K562 (cell line): Measurements from ENCODE around the gene KRR1. TPM values are rescaled to one million over a fixed set of nuclear protein-coding genes. Genes with fewer than 3 reads are reported as not detected.

ENCODE experiments used
- ATAC-seq: fragments of 200-7000 bp; cut with Tn5 transposase; 3 replicates; pipeline ENCODE4 v1.9.1; 2020; ENCODE audit warnings: moderate library complexity
- BruUV-seq: library from RNA; stranded (reverse); fragments of 400-500 nt; replicated peaks from 2 replicates; lab custom pipeline; 2021; lab: Mats Ljungman, UMichigan
- CTCF ChIA-PET: fragments of 300-600 bp; formaldehyde crosslinking; extraction: SDS; loops from one replicate; lab custom pipeline; 2021; ENCODE audit warnings: low intra/inter-chr PET ratio; lab: Yijun Ruan, JAX
- POLR2A ChIA-PET: fragments of 300-600, 350-650 bp; sonication (Branson Sonifier 250); formaldehyde crosslinking; extraction: SDS; loops from one replicate; lab custom pipeline; 2021; ENCODE audit warnings: antibody characterized with exemption, inconsistent platforms; lab: Yijun Ruan, JAX
- DNase-seq, 4 experiments: peaks; one replicate each; pipeline versions ENCODE4 v3.0.0 to v3.0.0-alpha.2; 2011 to 2018; ENCODE audit warnings: low spot score in 3 of 4, mixed read lengths in 3 of 4; ENCODE audit errors: extremely low read depth in 1 of 4
- FAIRE-seq: peaks from 2 replicates; lab custom pipeline; 2011; peaks lifted over from hg19 to GRCh38; lab: Jason Lieb, UNC
- H2AFZ ChIP-seq: 2 replicates; pipeline ENCODE4 v1.6.0; 2011; ENCODE audit warnings: low read depth, low read length, control low read depth, inconsistent platforms
- H3K27ac ChIP-seq: fragments of 200-600 bp; 3 replicates; pipeline ENCODE4 v1.8.0; 2011; ENCODE audit warnings: low read depth, mild to moderate bottlenecking, control low read depth, inconsistent platforms, low read length, moderate library complexity, mixed read lengths; ENCODE audit errors: extremely low read depth
- H3K27me3 ChIP-seq, 2 experiments: fragments of 300-600 bp in 1 of 2; 2 replicates in 1 of 2; 3 replicates in 1 of 2; pipeline versions ENCODE4 v1.6.0 to v1.8.0; 2011; ENCODE audit warnings: inconsistent platforms in 2 of 2, low read length in 2 of 2, mild to moderate bottlenecking in 1 of 2, mixed read lengths in 1 of 2, moderate library complexity in 1 of 2; ENCODE audit not compliant: control insufficient read depth in 2 of 2, insufficient read depth in 2 of 2
- H3K36me3 ChIP-seq: fragments of 300-600 bp; 3 replicates; pipeline ENCODE4 v1.8.0; 2011; ENCODE audit warnings: mild to moderate bottlenecking, low read length, inconsistent platforms; ENCODE audit not compliant: control insufficient read depth, insufficient read depth
- H3K4me1 ChIP-seq, 2 experiments: fragments of 200-600 bp in 1 of 2; replicated peaks in 1 of 2; 2 replicates in 1 of 2; 3 replicates in 1 of 2; pipeline versions ENCODE4 v1.5.1 to v1.8.0; 2011; ENCODE audit warnings: inconsistent platforms in 2 of 2, low read length in 2 of 2, mild to moderate bottlenecking in 1 of 2, mixed read lengths in 1 of 2, moderate library complexity in 1 of 2; ENCODE audit not compliant: control insufficient read depth in 2 of 2, insufficient read depth in 2 of 2
- H3K4me2 ChIP-seq: 2 replicates; pipeline ENCODE4 v1.6.1; 2011; ENCODE audit warnings: low read length, control low read depth, inconsistent platforms, mixed read lengths; ENCODE audit not compliant: insufficient read depth
- H3K4me3 ChIP-seq: fragments of 200-600 bp; sonication (generic), shearing (Covaris generic); 2 replicates; pipeline ENCODE4 v1.5.1; 2016; ENCODE audit warnings: control low read depth, inconsistent platforms
- H3K79me2 ChIP-seq: fragments of 200-600 bp; 3 replicates; pipeline ENCODE4 v1.8.0; 2011; ENCODE audit warnings: low read length, inconsistent platforms; ENCODE audit not compliant: control insufficient read depth, insufficient read depth
- H3K9ac ChIP-seq, 2 experiments: 2 replicates each; pipeline versions ENCODE4 v1.6.0 to v1.6.1; 2011; ENCODE audit warnings: low read depth in 2 of 2, low read length in 2 of 2, control low read depth in 1 of 2, inconsistent platforms in 1 of 2, mild to moderate bottlenecking in 1 of 2, mixed read lengths in 1 of 2; ENCODE audit not compliant: insufficient read depth in 1 of 2
- H3K9me1 ChIP-seq: one replicate; pipeline ENCODE4 v1.6.0; 2011; ENCODE audit warnings: inconsistent platforms, mild to moderate bottlenecking, low read length, moderate library complexity; ENCODE audit not compliant: control insufficient read depth, insufficient read depth
- H3K9me3 ChIP-seq: replicated peaks from 2 replicates; pipeline ENCODE4 v1.5.1; 2011; ENCODE audit warnings: low read depth, low read length, inconsistent platforms; ENCODE audit not compliant: control insufficient read depth, insufficient read depth
- H4K20me1 ChIP-seq: replicated peaks from 2 replicates; pipeline ENCODE4 v1.6.1; 2011; ENCODE audit warnings: low read length, inconsistent platforms, mixed read lengths; ENCODE audit not compliant: control insufficient read depth, insufficient read depth
- CBX5 ChIP-seq: IDR thresholded peaks from 2 replicates; pipeline ENCODE4 v1.6.1; 2014; ENCODE audit warnings: low read depth, borderline replicate concordance
- CHD2 ChIP-seq: IDR thresholded peaks from 2 replicates; pipeline ENCODE4 v1.6.1; 2011; ENCODE audit warnings: low read depth, low read length
- ELK1 ChIP-seq: sonication (generic); formaldehyde crosslinking; IDR thresholded peaks from 2 replicates; pipeline ENCODE4 v1.8.1; 2022; ENCODE audit warnings: missing genetic modification reagents
- ETS2 ChIP-seq: IDR thresholded peaks from 2 replicates; pipeline ENCODE4 v1.6.1; 2016; ENCODE audit warnings: borderline replicate concordance, missing genetic modification characterization, mild to moderate bottlenecking, moderate library complexity, missing compliant biosample characterization; ENCODE audit not compliant: poor library complexity, severe bottlenecking
- FIP1L1 ChIP-seq: fragments of 200-400 bp; formaldehyde crosslinking; IDR thresholded peaks from 2 replicates; pipeline ENCODE4 v1.6.1; 2018; ENCODE audit warnings: mild to moderate bottlenecking, low read depth, low read length; ENCODE audit not compliant: poor library complexity, severe bottlenecking
- GATAD2B ChIP-seq: fragments of 450-650 bp; IDR thresholded peaks from 2 replicates; pipeline ENCODE4 v1.6.1; 2017; ENCODE audit warnings: mild to moderate bottlenecking, borderline replicate concordance
- KLF16 ChIP-seq: IDR thresholded peaks from 2 replicates; pipeline ENCODE4 v1.6.1; 2016; ENCODE audit warnings: antibody characterized with exemption
- MYBL2 ChIP-seq, 2 experiments: fragments of 450-650 bp in 1 of 2; sonication (generic) in 1 of 2; formaldehyde crosslinking in 1 of 2; IDR thresholded peaks; 2 replicates each; pipeline versions ENCODE4 v1.6.1 to v1.8.1; 2017 to 2022; ENCODE audit warnings: borderline replicate concordance in 1 of 2, inconsistent platforms in 1 of 2, low read depth in 1 of 2, mild to moderate bottlenecking in 1 of 2, missing genetic modification reagents in 1 of 2, moderate library complexity in 1 of 2
- SIN3B ChIP-seq: fragments of 450-650 bp; IDR thresholded peaks from 2 replicates; pipeline ENCODE4 v1.6.1; 2017; ENCODE audit warnings: low read depth, mild to moderate bottlenecking, moderate library complexity
- ZFP1 ChIP-seq: fragments of 450-650 bp; formaldehyde crosslinking; IDR thresholded peaks from 2 replicates; pipeline ENCODE4 v1.4.0; 2020; ENCODE audit warnings: mild to moderate bottlenecking, mixed read lengths
- ZNF175 ChIP-seq: fragments of 200-800 bp; sonication (Bioruptor generic); IDR thresholded peaks from 2 replicates; pipeline ENCODE4 v1.6.1; 2016; ENCODE audit warnings: low read depth, mild to moderate bottlenecking, missing genetic modification characterization, missing compliant biosample characterization
- ZNF518B ChIP-seq: fragments of 250-450 bp; sonication (Bioruptor Pico); IDR thresholded peaks from 2 replicates; pipeline ENCODE4 v1.5.0; 2021; ENCODE audit warnings: mild to moderate bottlenecking, moderate library complexity
- WGBS: fragments of 100-300 bp; shearing (Covaris generic); methylation state at CpG from one replicate; pipeline ENCODE4 v1.1.6; 2016; ENCODE audit warnings: low coverage, mixed read lengths; ENCODE audit not compliant: insufficient coverage; ENCODE audit errors: missing lambda C conversion rate; 5-methylcytosine and 5-hydroxymethylcytosine counted together
- in situ Hi-C: fragments of 300-500 bp; cut with MboI; formaldehyde crosslinking; loops from 4 replicates; pipeline ENCODE4 v1.15.0; 2018; ENCODE audit warnings: inconsistent platforms, mixed read lengths
- intact Hi-C: fragments of 100-400 bp; cut with micrococcal nuclease; formaldehyde crosslinking; loops from 2 replicates; pipeline ENCODE4 v1.14.2; 2022
- polyA plus RNA-seq, 8 experiments: library from polyadenylated mRNA; depleted of rRNA in 4 of 8; stranded (reverse) in 5 of 8; unstranded in 3 of 8; fragments of >200 nt; fragmentation: Nextera tagmentation in 2 of 8; fragmentation: Illumina TruSeq in 1 of 8; extraction: Ambion mirVana in 2 of 8; extraction: Trizol in 1 of 8; gene quantifications; 2 replicates each; pipeline versions ENCODE4 v1.2.1 to v1.2.3, GENCODE V29; 2011 to 2014; ENCODE audit warnings: inconsistent platforms in 1 of 8, missing spikeins in 1 of 8
- total RNA-seq, 7 experiments: library from RNA; depleted of rRNA in 6 of 7; stranded (reverse); fragments of >200 nt in 6 of 7; fragmentation: Illumina TruSeq in 2 of 7; extraction: Trizol in 2 of 7; gene quantifications; 2 replicates each; pipeline versions ENCODE4 v1.2.1 to v1.2.3, GENCODE V29; 2011 to 2021; ENCODE audit warnings: low replicate concordance in 1 of 7
- TF ChIP-seq, protein P1 (sequence below): fragments of 250-450 bp; sonication (Bioruptor Pico); IDR thresholded peaks from 2 replicates; pipeline ENCODE4 v1.5.0; 2020; ENCODE audit warnings: mild to moderate bottlenecking, borderline replicate concordance
- TF ChIP-seq, protein P2 (sequence below): fragments of 450-650 bp; formaldehyde crosslinking; IDR thresholded peaks from 2 replicates; pipeline ENCODE4 v1.4.0; 2020; ENCODE audit warnings: mild to moderate bottlenecking

KRR1 gene
- total and polyA plus RNA-seq, 9 of the 15 experiments (the other 6 are each of a cell fraction or from before 2014, with no cell fraction given): 42.6 to 102 (median 61.0) TPM

- intact Hi-C loops (loop anchor here (5.0 to 10.0 kb wide), 3 partner anchors 150 to 972 kb away; partner anchors contain the start of genes BBS10, CAPS2 and GLIPR1L1), in situ Hi-C loops (loop anchor here (10.0 kb wide), 1 partner anchor 148 kb away; the partner anchor contains the start of genes CAPS2 and GLIPR1L1)
- BruUV-seq: no TSS peak
- H2AFZ ChIP-seq: no peak overlapping the region
- FAIRE-seq: no peak
- H3K4me2 ChIP-seq: no peak overlapping the region
- H3K9ac ChIP-seq: no peak overlapping the region
- no peak overlapping the region for H3K27ac ChIP-seq
- H3K9me3 ChIP-seq: no peaks in the 10 kb centered on the region
- no peaks in the 10 kb centered on the region for H3K9me1 ChIP-seq
- ChIA-PET CTCF (no interaction called here), POLR2A (interaction anchor here (0.8 kb wide), 1 partner anchor 13 kb away, joined by 3 read pairs; no protein-coding TSS in a partner anchor)
- no peak overlapping the region for H3K4me3 ChIP-seq
- H4K20me1 ChIP-seq: no peaks in the 10 kb centered on the region
- WGBS: 26% methylated on average over 4 of the region's 4 CpGs
- no peaks in the 10 kb centered on the region for H3K27me3 ChIP-seq
- H3K36me3 ChIP-seq: no peaks in the 10 kb centered on the region
- H3K4me1 ChIP-seq: peaks cover 0 to 6% of the 10 kb centered on the region in 2 experiments; a peak in 4 of 5 replicates
- no peaks in the 10 kb centered on the region for H3K79me2 ChIP-seq
- no peak for ATAC-seq
- DNase-seq: no peak
- no peak for TF ChIP-seq KLF16
- TF ChIP-seq, protein P1, sequence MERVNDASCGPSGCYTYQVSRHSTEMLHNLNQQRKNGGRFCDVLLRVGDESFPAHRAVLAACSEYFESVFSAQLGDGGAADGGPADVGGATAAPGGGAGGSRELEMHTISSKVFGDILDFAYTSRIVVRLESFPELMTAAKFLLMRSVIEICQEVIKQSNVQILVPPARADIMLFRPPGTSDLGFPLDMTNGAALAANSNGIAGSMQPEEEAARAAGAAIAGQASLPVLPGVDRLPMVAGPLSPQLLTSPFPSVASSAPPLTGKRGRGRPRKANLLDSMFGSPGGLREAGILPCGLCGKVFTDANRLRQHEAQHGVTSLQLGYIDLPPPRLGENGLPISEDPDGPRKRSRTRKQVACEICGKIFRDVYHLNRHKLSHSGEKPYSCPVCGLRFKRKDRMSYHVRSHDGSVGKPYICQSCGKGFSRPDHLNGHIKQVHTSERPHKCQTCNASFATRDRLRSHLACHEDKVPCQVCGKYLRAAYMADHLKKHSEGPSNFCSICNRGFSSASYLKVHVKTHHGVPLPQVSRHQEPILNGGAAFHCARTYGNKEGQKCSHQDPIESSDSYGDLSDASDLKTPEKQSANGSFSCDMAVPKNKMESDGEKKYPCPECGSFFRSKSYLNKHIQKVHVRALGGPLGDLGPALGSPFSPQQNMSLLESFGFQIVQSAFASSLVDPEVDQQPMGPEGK (CRISPR knock-in tag): no peak
- TF ChIP-seq, protein P2, sequence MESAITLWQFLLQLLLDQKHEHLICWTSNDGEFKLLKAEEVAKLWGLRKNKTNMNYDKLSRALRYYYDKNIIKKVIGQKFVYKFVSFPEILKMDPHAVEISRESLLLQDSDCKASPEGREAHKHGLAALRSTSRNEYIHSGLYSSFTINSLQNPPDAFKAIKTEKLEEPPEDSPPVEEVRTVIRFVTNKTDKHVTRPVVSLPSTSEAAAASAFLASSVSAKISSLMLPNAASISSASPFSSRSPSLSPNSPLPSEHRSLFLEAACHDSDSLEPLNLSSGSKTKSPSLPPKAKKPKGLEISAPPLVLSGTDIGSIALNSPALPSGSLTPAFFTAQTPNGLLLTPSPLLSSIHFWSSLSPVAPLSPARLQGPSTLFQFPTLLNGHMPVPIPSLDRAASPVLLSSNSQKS (CRISPR knock-in tag): no peak
- TF ChIP-seq ZFP1 (CRISPR knock-in tag): no peak
- TF ChIP-seq ZNF175: no peak
- no peak for TF ChIP-seq ETS2 (tag)
- no peak for TF ChIP-seq ELK1 (CRISPR knock-in tag)
- no peak for TF ChIP-seq FIP1L1
- TF ChIP-seq CHD2: no peak
- no peak for TF ChIP-seq SIN3B
- no peak for TF ChIP-seq CBX5
- no peak for TF ChIP-seq MYBL2 (IDR thresholded peaks at IDR 0.05; ENCODE audit: low read depth)
- TF ChIP-seq MYBL2 (CRISPR knock-in tag; IDR thresholded peaks at IDR 0.05; ENCODE audit: borderline replicate concordance): no peak
- no peak for TF ChIP-seq GATAD2B
- no peak for TF ChIP-seq ZNF518B (CRISPR knock-in tag)
Measured at GRCh38 chr12:75482646-75483045, 28.8 kb downstream of the KRR1 start.
